ENCODE measurements around the gene CLUH.

CLUH gene

GRCh38 chr17:2722611-2723010 lies 11.0 kb upstream of the CLUH start:
- no peak for DNase-seq (ENCODE audit: insufficient read length, low spot score)
- FAIRE-seq = no peak

DNA sequence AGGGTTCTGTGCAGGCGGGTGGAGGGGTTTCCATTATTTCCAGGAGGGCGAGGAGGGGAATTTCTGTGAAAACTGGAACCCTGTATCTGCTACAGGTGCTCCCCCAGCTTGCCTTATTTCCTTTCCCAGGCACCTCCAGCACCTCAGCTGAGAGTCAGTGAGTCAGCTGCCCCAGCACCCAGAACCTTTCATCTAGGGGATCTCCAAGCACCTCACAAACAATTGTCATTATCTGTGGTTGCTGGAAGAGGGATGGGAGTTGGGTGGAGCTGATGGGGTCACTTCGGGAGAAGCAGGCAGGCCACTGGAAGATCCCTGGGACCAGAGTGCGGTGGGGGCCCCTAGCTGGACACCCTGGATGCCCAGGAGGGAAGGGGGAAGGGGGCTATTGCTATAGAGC lies 10.0 kb upstream of the CLUH start:
- FAIRE-seq = no peak
- DNase-seq (ENCODE audit: insufficient read length, low spot score) = no peak

DNA sequence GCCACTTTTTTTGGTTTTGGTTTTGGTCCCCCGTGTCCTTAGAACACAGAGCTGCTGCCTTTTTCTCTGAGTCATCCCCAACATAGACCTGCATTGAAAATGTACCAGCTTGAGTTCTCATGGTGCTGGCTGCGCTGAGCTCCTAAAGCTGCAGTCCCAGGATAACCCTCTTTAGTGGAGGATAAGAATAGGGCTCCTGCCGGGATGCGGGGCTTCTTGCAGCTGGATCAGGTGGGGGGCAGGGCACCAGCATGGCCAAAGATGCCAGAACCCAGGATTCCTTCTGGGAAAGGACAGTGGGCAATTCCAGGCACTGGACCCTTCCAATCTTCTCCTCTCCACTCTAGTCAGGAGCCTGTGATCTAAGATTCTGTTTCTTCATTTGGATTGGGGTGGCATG lies 8.3 kb upstream of the CLUH start:
- FAIRE-seq = no peak
- no peak for DNase-seq (ENCODE audit: insufficient read length, low spot score)

DNA sequence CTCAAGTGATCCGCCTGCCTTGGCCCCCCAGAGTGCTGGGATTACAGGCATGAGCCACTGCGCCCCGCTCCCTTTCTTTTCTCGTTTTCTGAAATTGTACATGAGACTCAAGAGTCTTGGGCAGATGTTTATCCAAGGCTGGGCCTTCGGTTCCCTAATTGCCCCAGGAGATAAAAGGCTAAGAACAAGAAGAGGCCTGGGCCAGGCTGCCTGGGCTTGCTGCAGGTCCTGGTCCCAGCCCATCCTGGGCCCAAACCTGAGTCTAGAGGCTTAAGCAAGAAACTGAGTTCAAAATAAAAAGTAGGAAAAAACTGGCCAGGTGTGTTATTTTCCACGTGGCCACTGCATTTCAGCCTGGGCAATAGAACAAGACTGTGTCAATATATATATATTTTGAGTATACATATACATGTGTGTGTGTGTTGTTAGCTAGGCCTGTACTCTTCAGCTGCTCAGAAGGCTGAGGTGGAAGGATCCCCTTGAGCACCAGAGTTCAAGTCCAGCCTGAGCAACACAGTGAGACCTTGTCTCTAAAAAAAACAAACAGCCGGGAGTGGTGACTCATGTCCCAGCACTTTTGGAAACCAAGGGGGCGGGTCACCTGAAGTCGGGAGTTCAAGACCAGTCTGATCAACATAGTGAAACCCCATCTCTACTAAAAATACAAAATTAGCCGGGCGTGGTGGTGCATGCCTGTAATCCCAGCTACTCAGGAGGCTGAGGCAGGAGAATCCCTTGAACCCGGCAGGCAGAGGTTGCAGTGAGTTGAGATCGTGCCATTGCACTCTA lies 6.8 kb upstream of the CLUH start:
- FAIRE-seq = no peak
- DNase-seq (ENCODE audit: insufficient read length, low spot score) = no peak

- FAIRE-seq (no peak), DNase-seq (ENCODE audit: insufficient read length, low spot score) (no peak)
Observed at GRCh38 chr17:2716649-2717048, 5.1 kb upstream of the CLUH start.

- DNase-seq (ENCODE audit: insufficient read length, low spot score) (no peak), FAIRE-seq (no peak)
Observed at GRCh38 chr17:2713881-2714280, 2.3 kb upstream of the CLUH start.

DNA sequence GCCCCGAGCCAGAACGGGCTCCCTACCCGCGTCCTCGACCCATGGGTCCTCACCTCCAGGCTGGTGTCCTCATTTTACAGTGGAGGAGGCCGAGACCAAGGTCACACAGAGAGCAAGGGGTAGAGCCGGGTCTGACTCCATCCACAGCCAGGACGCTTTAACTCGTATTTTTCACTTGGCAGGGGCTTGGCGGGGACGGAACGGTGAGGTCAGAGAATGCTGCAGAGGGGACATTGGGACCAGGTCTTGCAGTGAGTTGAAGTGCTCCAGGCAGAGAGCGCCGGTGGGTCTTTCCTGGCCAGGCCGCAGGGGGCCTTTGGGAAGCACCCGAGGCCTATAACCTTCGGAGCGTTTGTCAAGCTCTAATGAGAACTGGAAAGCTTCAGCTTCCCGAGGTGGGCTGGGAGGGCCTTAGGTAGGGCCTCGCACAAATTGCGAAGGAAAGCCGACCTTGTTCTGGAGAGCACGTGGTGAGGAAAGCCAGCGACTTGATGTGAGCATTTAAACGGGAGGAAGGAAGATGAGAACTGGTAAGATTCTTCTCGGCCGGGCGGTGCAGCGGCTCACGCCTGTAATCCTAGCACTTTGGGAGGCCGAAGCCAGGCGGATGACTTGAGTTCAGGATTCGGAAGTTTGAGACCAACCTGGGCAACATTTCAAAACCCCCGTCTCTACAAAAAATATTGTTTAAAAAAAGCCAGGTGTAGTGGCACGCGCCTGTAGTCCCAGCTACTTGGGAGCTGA lies 908 bp upstream of the CLUH start:
- FAIRE-seq (no peak), DNase-seq (ENCODE audit: insufficient read length, low spot score) (no peak)

GRCh38 chr17:2710803-2711607 lies 559 bp downstream of the CLUH start:
- FAIRE-seq = peak; percentile 61

GRCh38 chr17:2710071-2710802 lies 1.3 kb downstream of the CLUH start:
- peak; percentile 21 for FAIRE-seq
- DNase-seq (ENCODE audit: insufficient read length, low spot score) = no peak

More at GRCh38 chr17:2710803-2711607, 559 bp downstream of the CLUH start:
- DNase-seq (ENCODE audit: insufficient read length, low spot score) = no peak

GRCh38 chr17:2709183-2709661 lies 2.3 kb downstream of the CLUH start:
- DNase-seq (ENCODE audit: insufficient read length, low spot score) = peak; percentile 83
- no peak for FAIRE-seq

DNA sequence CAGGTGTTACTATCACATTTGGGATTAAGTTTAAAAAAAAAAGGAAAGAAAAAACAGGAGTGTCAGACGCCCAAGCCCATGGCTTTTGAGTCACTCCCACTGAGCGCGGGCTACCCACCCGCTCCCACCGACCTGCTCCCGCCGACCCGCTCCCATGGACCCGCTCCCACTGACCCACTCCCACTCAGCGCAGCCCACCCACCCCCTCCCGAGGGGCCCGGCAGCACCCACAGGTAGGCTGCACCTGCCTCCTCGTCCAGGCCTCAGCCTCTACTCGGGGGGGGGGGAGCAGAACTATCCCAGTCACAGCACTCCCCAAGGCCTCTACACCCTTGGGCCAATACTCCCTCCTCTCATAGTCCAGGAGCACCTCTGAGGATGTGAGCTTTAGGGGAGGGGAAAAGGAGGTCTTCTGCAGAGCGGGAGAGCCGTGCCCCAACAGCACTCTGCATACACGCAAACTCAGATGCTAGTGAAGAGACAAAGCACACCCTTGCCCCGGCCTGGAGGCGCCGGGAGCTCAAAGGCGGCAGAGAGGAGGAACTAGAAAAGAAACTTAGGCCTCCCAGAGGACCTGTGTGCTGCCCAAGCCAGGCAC lies 2.9 kb downstream of the CLUH start:
- FAIRE-seq = peak; percentile 88

DNA sequence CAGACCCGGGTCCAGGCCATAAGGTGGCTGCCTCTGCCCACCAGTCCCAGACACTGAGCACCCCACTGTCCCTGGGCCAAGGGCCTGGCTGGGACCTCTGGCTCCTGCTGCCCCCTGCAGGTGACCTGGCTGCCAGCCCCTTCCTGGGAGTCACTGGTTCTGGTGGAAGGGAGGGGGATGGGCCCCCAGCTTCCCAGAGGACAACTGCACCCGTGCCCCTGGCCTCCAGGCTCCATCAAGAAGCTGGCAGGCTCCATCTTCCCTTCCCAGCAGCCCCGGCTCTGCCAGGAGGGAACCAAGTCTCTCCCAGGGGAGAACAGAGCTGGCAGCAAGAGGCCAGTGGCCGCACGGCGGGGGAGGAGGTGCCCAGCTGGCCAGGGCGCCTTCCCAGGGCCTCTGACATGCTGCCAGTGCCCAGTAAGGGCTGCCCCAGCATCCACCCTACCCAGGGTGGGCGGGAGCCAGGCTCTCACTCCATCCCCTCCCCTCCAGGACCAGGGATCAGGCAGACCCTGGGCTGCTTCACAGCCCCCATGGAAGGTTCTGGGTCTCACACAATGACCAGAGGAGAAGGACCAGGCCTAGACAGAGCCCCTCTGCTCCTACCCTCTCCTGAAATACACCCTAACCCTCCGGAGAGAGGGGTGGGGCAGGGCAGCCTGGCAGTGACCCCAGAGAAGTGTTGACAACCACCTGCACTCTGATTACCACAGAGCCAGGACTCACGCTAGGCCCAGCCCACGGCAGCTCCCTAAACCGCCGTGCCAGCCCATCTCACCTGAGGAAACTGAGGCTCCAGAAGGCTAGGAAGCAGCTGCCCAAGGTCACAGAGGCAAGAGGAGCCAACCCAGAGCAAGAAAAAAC lies 3.6 kb downstream of the CLUH start:
- DNase-seq (ENCODE audit: insufficient read length, low spot score) = no peak
- FAIRE-seq = no peak

More for the DNA sequence above, 2.9 kb downstream of the CLUH start:
- no peak for DNase-seq (ENCODE audit: insufficient read length, low spot score)

- FAIRE-seq = no peak
- DNase-seq (ENCODE audit: insufficient read length, low spot score) = no peak
Observed at GRCh38 chr17:2706911-2707510, 4.6 kb downstream of the CLUH start.

GRCh38 chr17:2705888-2706795 lies 5.4 kb downstream of the CLUH start:
- DNase-seq (ENCODE audit: insufficient read length, low spot score) = no peak
- FAIRE-seq = no peak

- DNase-seq (ENCODE audit: insufficient read length, low spot score) (no peak), FAIRE-seq (no peak)
Observed at GRCh38 chr17:2705263-2705662, 6.3 kb downstream of the CLUH start.

DNA sequence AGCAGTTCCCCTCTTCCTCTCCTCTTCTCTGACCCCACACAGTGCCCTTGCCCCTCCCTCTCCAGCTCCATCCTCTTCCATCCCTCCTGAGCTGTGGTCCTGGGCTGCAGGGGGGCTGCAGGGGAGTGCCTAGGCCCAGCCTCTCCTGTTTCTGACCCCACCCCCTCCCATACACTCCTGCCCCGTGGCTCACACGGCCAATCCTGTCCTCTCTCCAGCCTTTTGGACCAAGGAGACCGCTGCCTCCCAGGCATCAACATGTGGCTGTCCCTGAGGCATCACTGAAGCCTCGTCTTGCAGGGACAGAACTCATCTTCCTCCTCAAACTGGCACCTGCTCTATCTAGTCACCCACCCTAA lies 6.7 kb downstream of the CLUH start:
- FAIRE-seq = no peak
- DNase-seq (ENCODE audit: insufficient read length, low spot score) = no peak

DNA sequence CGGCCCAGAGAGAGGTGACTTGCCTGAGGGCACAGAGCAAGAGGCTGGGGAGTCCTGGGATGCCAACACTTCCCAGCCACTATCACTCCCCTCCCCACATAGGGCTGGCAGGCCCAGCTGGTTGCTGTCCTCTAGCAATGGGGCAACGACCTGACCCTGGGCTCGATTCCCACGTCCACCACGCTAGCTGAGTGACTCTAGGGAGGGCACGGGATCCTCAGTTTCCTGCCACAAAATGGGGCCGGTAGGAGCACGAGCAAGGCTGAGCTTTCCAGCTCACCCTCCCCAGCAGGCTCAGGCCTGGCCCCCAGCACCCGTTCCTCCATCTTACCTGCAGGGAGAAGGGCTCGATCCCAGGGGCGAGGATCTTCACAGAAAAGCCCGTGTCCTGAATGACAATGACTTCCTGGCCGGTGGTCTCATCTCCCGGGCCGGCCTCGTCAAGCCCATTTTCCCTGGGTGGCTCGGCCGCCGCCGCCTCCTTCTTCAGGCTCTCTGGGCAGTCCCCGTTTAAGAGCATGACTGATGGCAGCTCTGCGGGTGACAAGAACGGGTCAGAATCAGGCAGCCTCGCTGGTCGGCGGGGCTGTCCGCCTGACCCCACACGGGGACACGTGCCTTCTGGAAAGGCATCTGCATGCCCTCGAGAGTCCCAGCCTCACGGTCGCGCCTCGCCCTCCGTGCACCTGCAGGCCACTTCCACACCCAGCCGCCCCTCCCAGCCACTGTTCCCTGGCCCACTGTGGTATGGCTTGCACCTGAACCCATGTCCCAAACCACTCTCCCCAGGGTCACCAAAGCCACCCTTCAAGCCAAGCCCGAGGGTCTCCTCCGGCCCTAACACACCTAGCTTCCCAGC lies 7.3 kb downstream of the CLUH start:
- FAIRE-seq = no peak
- DNase-seq (ENCODE audit: insufficient read length, low spot score) = no peak
